Mesenteric fat pad (tissue), 1 donor: ENCODE data around the gene GPAM. TPM values are rescaled to one million over a fixed set of nuclear protein-coding genes. Genes with fewer than 3 reads are reported as not detected.
"Not testable (repeated sequence)": the region's sequence is repeated elsewhere in the genome, so short reads cannot be mapped to it uniquely, and the experiment has no call there.

Experiments used
- DNase-seq: peaks from one replicate; pipeline ENCODE4 v3.0.0-alpha.2; 2020; ENCODE audit warnings: low spot score
- long read RNA-seq: library from polyadenylated mRNA; unstranded; transcript quantifications from one replicate; pipeline ENCODE4 v2.0.0, GENCODE V29; 2020
- total RNA-seq: library from RNA; stranded (reverse); fragmentation: NEBNext Ultra II Directional; extraction: Animal tissue kit (Norgen Biotek cat#: 25700); gene quantifications from one replicate; pipeline ENCODE4 v1.2.1, GENCODE V29; 2021
- donor health status: DM: yes; HTN: yes; CAD: no.

Gene GPAM, protein sequence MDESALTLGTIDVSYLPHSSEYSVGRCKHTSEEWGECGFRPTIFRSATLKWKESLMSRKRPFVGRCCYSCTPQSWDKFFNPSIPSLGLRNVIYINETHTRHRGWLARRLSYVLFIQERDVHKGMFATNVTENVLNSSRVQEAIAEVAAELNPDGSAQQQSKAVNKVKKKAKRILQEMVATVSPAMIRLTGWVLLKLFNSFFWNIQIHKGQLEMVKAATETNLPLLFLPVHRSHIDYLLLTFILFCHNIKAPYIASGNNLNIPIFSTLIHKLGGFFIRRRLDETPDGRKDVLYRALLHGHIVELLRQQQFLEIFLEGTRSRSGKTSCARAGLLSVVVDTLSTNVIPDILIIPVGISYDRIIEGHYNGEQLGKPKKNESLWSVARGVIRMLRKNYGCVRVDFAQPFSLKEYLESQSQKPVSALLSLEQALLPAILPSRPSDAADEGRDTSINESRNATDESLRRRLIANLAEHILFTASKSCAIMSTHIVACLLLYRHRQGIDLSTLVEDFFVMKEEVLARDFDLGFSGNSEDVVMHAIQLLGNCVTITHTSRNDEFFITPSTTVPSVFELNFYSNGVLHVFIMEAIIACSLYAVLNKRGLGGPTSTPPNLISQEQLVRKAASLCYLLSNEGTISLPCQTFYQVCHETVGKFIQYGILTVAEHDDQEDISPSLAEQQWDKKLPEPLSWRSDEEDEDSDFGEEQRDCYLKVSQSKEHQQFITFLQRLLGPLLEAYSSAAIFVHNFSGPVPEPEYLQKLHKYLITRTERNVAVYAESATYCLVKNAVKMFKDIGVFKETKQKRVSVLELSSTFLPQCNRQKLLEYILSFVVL
- total RNA-seq: 211 TPM
- long read RNA-seq, partial matches to known transcripts: 3 of 41 reads
- long read RNA-seq, other reads (novel, unspliced or antisense): 38 of 41 reads

DNA sequence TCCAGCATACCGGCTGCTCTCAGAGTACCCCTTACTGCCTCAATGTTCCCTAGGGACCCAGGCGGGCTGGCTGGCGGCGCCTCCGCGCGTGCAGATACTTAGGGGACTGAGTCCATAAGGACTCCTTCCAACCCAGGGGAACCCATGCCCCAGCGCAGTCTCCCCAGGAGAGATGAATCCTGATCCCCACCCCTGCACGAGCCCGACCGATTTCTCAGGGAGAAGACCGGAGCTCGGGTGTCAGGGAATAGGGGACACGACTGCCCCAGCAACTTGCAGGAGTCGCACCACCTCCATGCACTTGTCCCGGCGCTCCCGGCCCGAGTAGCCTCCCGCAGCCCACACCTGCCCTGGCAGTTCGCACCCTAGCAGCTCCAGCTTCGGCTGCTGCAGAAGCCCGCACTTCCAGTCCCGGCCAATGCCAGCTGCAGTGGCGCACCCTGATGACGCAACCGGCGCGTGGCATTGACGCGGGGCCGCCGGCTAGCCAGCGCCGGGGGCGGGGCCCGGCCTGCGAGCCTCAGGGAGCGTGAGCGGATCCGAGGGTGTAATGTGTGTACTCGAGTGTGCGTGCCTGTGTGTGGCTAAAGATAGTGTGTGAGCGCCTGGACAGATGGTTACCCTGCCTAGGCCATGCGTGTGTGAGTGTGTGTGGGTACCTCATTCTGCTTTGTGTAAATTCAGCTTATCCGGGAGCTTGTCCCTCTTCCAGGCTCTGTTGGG is at the start of gene GPAM:
GPAM (minus strand) TSS at position 437 of the 723 bp plus-strand sequence. CDS start 1,981 bp downstream, outside the sequence.
- DNase-seq: peak; percentile 98

DNA sequence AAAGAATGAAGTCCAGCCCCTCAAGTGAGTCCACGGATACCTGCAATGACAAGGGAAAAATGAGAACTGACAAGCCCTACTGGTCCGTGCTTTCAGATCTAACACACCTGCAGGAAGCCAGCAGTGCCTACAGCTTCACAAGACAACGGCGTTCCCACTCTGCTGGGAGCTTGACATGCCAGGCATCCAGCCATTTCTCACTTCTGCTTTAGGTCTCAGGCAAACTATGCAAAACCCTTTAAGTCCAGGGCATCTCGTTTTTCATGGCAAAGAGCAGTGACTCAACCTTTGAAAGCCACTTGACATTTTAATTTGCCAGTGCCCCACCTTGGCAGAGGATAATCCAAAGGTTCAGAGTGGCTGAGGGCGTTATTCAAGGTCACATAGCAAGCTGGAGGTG is 49.1 kb upstream of the GPAM start:
- peak; percentile 55 for DNase-seq

DNA sequence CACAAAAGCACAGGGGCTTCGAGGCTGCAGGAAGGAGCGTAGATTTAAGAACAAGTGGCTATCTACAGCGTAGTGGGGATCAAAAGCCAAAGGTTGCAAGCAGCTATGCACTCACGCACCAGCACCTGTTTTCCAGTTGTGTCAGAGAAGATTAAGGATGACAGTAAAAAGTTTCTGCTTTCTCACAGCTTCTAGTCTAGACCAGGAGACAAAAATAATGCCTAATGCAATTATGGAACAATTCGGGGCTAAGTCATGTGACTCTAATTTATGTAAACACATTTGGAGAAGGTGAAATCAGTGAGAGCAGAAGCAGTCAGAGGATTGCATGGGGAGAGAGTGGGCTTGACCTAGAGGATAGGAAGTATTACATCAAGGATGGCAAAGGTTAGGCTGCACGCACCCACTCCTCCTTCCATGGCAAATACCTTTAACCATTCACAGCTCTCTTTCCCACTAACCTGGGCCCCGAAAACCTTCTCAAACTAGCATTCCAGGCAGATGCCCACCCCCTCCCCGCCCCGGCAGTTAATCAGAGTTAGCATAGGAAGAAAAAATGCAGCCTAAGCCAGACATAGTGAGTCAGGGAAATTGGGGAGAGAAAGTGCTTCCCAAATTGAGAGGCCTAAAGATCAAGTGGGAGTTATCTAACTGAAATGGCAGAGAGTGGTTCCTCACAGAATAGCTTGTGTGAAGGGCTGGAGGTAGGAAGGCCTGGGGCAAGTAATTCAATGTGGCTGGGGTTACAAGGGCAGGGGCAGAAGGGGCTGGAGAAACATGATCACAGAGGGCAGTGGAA is 48.2 kb upstream of the GPAM start:
- DNase-seq: no peak

GRCh38 chr10:112230325-112230988 is 46.9 kb upstream of the GPAM start:
- no peak for DNase-seq

DNA sequence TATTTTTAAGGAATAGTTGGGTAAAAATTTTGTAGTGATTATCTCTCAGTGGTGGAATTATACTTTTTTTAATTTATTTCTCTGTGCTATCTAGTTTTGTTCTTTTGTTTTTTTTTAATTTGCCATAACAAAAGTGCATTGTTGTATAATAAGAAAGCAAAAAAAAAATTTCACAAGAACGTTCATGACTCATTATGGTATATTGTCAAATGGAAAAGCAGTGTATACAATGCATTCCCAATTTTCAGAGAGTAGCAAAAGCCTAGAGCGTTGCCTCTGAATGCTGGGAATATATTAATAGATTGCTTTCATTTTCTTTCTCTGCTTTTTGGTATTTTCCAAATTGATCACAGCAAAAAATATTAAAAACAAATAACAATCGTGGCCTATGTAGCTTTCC is 46.3 kb upstream of the GPAM start:
- DNase-seq: no peak

- DNase-seq: no peak
Measured at GRCh38 chr10:112229096-112229495, 45.5 kb upstream of the GPAM start.

DNA sequence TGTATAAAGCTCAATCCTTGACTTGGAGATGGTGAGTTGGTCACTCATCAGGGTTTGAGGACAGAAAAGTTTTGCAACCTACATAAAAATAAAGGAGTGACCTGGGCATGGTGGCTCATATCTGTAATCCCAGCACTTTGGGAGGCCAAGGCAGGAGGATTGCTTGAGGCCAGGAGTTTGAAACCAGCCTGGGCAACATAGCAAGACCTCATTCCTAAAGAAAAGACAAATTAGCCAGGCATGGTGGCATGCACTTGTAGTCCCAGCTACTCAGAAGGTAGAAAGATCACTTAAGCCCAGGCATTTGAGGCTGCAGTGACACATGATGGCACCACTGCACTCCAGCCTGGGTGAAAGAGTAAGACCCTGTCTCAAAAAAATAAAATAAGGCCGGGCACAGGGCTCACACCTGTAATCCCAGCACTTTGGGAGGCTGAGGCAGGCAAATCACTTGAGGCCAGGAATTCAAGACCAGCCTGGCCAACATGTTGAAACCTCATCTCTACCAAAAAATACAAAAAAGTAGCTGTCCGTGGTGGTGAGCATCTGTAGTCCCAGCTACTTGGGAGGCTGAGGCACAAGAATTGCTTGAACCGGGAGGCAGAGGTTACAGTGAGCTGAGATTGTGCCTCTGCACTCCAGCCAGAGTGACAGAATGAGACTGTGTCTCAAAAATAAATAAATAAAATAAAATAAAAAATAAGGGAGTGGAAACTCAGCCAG is 45.0 kb upstream of the GPAM start:
- DNase-seq: not testable (repeated sequence)

- DNase-seq: no peak
Measured at GRCh38 chr10:112227331-112227987, 43.9 kb upstream of the GPAM start.

DNA sequence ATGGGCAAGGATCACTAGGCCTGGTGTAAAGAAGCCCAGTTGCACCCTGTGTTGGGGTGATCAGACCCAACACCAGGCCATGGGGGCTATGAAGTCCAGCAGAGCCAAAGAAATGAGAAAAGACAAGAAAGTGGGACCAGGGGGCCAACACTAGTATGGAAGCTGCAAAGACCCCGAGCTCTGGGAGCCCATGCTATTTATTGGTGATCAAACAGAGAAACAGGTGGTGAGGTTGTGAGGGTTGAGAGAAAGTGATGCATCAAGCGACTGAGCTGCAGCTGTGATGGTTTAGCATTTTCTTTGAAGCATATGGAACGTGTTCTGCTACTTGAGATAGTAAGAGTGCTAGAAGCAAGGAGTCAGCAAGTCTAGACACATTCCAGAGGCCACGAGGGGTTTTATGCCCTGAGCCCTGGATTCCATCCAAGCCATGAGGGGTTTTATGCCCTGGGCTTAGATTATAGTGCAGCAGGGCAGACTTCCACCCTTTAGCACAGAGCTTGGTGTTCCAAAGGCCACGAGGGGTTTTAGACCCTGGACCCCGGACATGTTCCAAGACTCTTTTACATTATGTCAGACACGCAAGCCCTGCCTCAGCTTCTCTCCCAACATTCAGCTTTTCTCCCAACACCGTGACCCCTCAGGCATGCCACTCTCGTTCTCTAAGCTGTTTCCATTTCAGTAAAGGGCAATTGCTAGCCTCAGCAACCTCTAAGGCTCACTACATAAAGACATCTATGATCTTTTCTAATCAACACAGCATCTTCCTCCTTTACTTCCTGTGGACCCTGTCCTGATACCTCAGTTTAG is 43.1 kb upstream of the GPAM start:
- DNase-seq: no peak

- DNase-seq: no peak
Measured at GRCh38 chr10:112225771-112226438, 42.3 kb upstream of the GPAM start.

DNA sequence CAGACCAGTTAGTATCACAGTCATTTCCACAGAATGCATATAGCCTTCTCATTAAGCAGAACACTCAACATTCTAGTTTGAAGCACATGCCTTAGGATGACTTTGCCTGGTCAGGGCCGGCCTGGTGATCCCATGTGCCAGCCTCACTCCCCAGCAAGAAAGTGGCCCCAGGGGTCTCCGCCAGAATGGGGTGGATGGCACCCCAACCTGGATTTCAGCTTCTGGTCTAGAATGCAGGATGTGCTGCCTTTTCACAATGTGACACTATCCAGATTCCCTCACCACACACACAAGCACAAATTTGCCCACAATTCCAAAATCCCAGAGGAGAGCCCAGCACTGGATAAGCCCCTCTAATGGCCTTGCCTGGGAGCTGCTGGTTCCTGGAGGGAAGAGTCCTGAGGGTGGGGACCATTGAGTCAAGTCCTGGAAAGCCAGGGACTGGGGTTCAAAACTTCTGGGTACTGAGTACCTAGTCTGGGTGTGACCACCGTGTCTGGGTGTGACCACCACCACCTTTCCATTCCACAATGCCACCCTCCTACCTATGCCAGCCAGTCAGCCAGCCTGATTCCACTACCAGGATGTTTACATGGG is 41.5 kb upstream of the GPAM start:
- DNase-seq: no peak

DNA sequence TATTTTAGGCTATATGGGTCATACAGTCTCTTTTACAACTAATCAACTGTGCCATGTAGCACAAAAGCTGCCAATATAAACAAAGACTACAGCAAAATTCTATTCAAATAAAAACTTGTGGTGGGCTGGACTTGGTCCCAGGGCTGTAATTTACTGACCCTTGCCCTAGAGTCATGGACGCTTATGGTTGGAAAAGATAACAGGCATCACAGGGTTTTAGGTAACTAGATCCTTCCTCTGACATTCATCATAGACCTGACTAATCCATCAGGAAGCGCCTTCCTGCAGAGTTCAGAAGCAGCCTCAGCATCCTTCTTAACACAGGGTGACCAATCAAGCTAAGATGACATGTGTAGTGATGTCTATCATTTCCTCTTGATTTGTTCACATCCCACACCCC is 40.2 kb upstream of the GPAM start:
- DNase-seq: no peak

GRCh38 chr10:112222799-112223198 is 39.2 kb upstream of the GPAM start:
- no peak for DNase-seq

GRCh38 chr10:112221545-112221944 is 38.0 kb upstream of the GPAM start:
- no peak for DNase-seq

DNA sequence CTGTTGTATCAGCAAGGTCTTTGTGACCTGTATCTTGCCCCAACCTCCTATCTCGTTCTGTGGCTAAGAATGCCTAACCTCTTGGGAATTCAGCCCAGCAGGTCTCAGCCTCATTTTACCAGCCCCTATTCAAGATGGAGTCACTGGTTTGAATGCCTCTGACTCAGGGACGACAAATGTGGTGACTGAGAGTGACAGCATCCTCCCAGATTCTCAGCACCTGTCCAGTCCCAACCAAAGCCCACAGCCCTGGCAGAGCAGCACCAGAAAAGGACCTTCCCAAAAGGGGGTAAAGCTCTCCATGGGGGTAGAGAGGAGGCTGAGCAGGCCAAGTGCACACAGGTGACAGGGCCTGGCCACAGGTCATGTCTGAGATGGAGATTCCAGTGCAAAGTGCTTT is 35.4 kb upstream of the GPAM start:
- no peak for DNase-seq

GRCh38 chr10:112218036-112218390 is 34.4 kb upstream of the GPAM start:
- no peak for DNase-seq

GRCh38 chr10:112217386-112218035 is 33.9 kb upstream of the GPAM start:
- DNase-seq: no peak
